Breast epithelium (tissue), 3 donors: ENCODE data around the gene PSMA3.

Experiments
- POLR2A ChIP-seq: fragments of 450-650 bp; IDR thresholded peaks from one replicate; pipeline ENCODE4 v1.6.1; 2016; ENCODE audit warnings: antibody characterized with exemption, mild to moderate bottlenecking, moderate library complexity
- TF ChIP-seq, protein P1 (sequence below), 3 donors: fragments of 450-650 bp; IDR thresholded peaks; one replicate each; pipeline ENCODE4 v1.5.1; 2016 to 2017; ENCODE audit warnings: antibody characterized with exemption in 3 of 3, mild to moderate bottlenecking in 3 of 3, moderate library complexity in 3 of 3

- TF ChIP-seq, protein P1, sequence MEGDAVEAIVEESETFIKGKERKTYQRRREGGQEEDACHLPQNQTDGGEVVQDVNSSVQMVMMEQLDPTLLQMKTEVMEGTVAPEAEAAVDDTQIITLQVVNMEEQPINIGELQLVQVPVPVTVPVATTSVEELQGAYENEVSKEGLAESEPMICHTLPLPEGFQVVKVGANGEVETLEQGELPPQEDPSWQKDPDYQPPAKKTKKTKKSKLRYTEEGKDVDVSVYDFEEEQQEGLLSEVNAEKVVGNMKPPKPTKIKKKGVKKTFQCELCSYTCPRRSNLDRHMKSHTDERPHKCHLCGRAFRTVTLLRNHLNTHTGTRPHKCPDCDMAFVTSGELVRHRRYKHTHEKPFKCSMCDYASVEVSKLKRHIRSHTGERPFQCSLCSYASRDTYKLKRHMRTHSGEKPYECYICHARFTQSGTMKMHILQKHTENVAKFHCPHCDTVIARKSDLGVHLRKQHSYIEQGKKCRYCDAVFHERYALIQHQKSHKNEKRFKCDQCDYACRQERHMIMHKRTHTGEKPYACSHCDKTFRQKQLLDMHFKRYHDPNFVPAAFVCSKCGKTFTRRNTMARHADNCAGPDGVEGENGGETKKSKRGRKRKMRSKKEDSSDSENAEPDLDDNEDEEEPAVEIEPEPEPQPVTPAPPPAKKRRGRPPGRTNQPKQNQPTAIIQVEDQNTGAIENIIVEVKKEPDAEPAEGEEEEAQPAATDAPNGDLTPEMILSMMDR (IDR thresholded peaks at IDR 0.05), result no peak
- TF ChIP-seq POLR2A, result no peak
These were observed 64.4 kb downstream of the PSMA3 start for GRCh38 chr14:58309086-58309485.
